Measurements from ENCODE around the gene UBALD2. TPM values are rescaled to one million over a fixed set of nuclear protein-coding genes. Genes with fewer than 3 reads are reported as not detected.

UBALD2 gene
- polyA plus RNA-seq, 1 donor (not counting 4 experiments of a cell fraction or from before 2014, with no cell fraction given): 33.9 TPM

- Histone ChIP-seq H2AFZ (ENCODE audit: control insufficient read depth, low read length) (no peak overlapping the region), H3K79me2 (ENCODE audit: control insufficient read depth, insufficient read depth, low read length) (no peaks in the 10 kb centered on the region), H3K4me3 (ENCODE audit: control insufficient read depth in 2 of 3, extremely low read depth in 1 of 3, insufficient read depth in 2 of 3, low read depth in 1 of 3, low read length in 3 of 3) (no peak overlapping the region), H3K9ac (ENCODE audit: control insufficient read depth, extremely low read depth, insufficient read depth, low read length) (no peak overlapping the region), H3K9me3 (ENCODE audit: control insufficient read depth, low read depth, low read length) (no peaks in the 10 kb centered on the region), H3K27ac (ENCODE audit: control insufficient read depth, insufficient read depth, low read length) (no peak overlapping the region), H3K4me2 (ENCODE audit: control insufficient read depth, extremely low read depth, insufficient read depth, low read depth, low read length) (no peak overlapping the region), H3K4me1 (ENCODE audit: control insufficient read depth, extremely low read depth, insufficient read depth, low read length) (no peaks in the 10 kb centered on the region), H3K9me1 (ENCODE audit: control insufficient read depth, extremely low read depth, insufficient read depth, low read length) (no peaks in the 10 kb centered on the region), H3K36me3 (ENCODE audit: control insufficient read depth in 2 of 2, extremely low read depth in 1 of 2, insufficient read depth in 2 of 2, low read length in 2 of 2) (no peaks in the 10 kb centered on the region), H4K20me1 (ENCODE audit: control insufficient read depth, extremely low read depth, insufficient read depth, low read length) (no peaks in the 10 kb centered on the region), H3K27me3 (ENCODE audit: control insufficient read depth, extremely low read depth, insufficient read depth, low read length) (no peaks in the 10 kb centered on the region)
- dilution Hi-C loops (cut with MboI; ENCODE audit: extremely low pct_ligation_motif_present, low sequenced_read_pairs): no loop called here
- TF ChIP-seq EZH2 (IDR thresholded peaks at IDR 0.05; ENCODE audit: low read length) (no peak), CTCF (optimal IDR thresholded peaks at IDR 0.05 in 1 of 3, IDR thresholded peaks at IDR 0.05 in 1 of 3, conservative IDR thresholded peaks at IDR 0.05 in 1 of 3; ENCODE audit: extremely low read depth in 1 of 3, insufficient read depth in 2 of 3, low read length in 3 of 3) (peak in 1 of 3 experiments; percentile 2)
- FAIRE-seq (no peak), DNase-seq (ENCODE audit: low read depth, low spot score) (no peak)
These were observed 14.7 kb downstream of the UBALD2 start for GRCh38 chr17:76279742-76280287.

DNA sequence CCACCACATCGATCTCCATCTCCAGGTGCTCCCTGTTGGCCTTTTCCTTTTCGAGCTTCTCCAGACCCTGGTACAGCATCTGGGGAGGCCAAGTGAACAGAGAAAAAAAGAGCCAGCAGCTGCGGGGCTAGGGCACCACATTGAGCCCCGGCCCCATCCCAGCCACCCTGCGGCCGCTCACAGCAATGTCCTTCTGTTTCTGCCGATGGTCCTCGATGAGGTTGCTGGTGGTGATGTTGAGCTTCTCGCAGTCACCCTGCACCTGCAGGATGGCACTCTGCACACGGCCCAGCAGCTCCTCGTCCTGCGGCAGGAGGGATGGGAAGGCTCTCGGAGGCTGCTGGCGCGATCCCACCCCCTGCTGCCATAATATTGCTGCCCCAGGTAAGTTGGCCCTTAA is 15.5 kb downstream of the UBALD2 start:
- no peaks in the 10 kb centered on the region for H3K9me1 ChIP-seq (ENCODE audit: control insufficient read depth, extremely low read depth, insufficient read depth, low read length)
- no peaks in the 10 kb centered on the region for H3K9me3 ChIP-seq (ENCODE audit: control insufficient read depth, low read depth, low read length)
- no peaks in the 10 kb centered on the region for H3K79me2 ChIP-seq (ENCODE audit: control insufficient read depth, insufficient read depth, low read length)
- no peak overlapping the region for H3K4me2 ChIP-seq (ENCODE audit: control insufficient read depth, extremely low read depth, insufficient read depth, low read depth, low read length)
- H3K4me1 ChIP-seq (ENCODE audit: control insufficient read depth, extremely low read depth, insufficient read depth, low read length): no peaks in the 10 kb centered on the region
- TF ChIP-seq CTCF (optimal IDR thresholded peaks at IDR 0.05 in 1 of 3, IDR thresholded peaks at IDR 0.05 in 1 of 3, conservative IDR thresholded peaks at IDR 0.05 in 1 of 3; ENCODE audit: extremely low read depth in 1 of 3, insufficient read depth in 2 of 3, low read length in 3 of 3) (no peak), EZH2 (IDR thresholded peaks at IDR 0.05; ENCODE audit: low read length) (no peak)
- no peaks in the 10 kb centered on the region for H3K27me3 ChIP-seq (ENCODE audit: control insufficient read depth, extremely low read depth, insufficient read depth, low read length)
- dilution Hi-C loops (cut with MboI; ENCODE audit: extremely low pct_ligation_motif_present, low sequenced_read_pairs): no loop called here
- FAIRE-seq (no peak), DNase-seq (ENCODE audit: low read depth, low spot score) (no peak)
- no peak overlapping the region for H3K4me3 ChIP-seq (ENCODE audit: control insufficient read depth in 2 of 3, extremely low read depth in 1 of 3, insufficient read depth in 2 of 3, low read depth in 1 of 3, low read length in 3 of 3)
- no peaks in the 10 kb centered on the region for H3K36me3 ChIP-seq (ENCODE audit: control insufficient read depth in 2 of 2, extremely low read depth in 1 of 2, insufficient read depth in 2 of 2, low read length in 2 of 2)
- no peak overlapping the region for H3K9ac ChIP-seq (ENCODE audit: control insufficient read depth, extremely low read depth, insufficient read depth, low read length)
- no peak overlapping the region for H3K27ac ChIP-seq (ENCODE audit: control insufficient read depth, insufficient read depth, low read length)
- H4K20me1 ChIP-seq (ENCODE audit: control insufficient read depth, extremely low read depth, insufficient read depth, low read length): no peaks in the 10 kb centered on the region
- H2AFZ ChIP-seq (ENCODE audit: control insufficient read depth, low read length): no peak overlapping the region

Measured in keratinocyte (primary cell).